K562 (cell line): ENCODE data around the gene KNTC1. TPM values are rescaled to one million over a fixed set of nuclear protein-coding genes. Genes with fewer than 3 reads are reported as not detected.

Source experiments
- ATAC-seq: fragments of 200-7000 bp; cut with Tn5 transposase; 3 replicates; pipeline ENCODE4 v1.9.1; 2020; ENCODE audit warnings: moderate library complexity
- BruUV-seq: library from RNA; stranded (reverse); fragments of 400-500 nt; replicated peaks from 2 replicates; lab custom pipeline; 2021; lab: Mats Ljungman, UMichigan
- CTCF ChIA-PET: fragments of 300-600 bp; formaldehyde crosslinking; extraction: SDS; loops from one replicate; lab custom pipeline; 2021; ENCODE audit warnings: low intra/inter-chr PET ratio; lab: Yijun Ruan, JAX
- POLR2A ChIA-PET: fragments of 300-600, 350-650 bp; sonication (Branson Sonifier 250); formaldehyde crosslinking; extraction: SDS; loops from one replicate; lab custom pipeline; 2021; ENCODE audit warnings: antibody characterized with exemption, inconsistent platforms; lab: Yijun Ruan, JAX
- DNase-seq, 4 experiments: peaks; one replicate each; pipeline versions ENCODE4 v3.0.0 to v3.0.0-alpha.2; 2011 to 2018; ENCODE audit warnings: low spot score in 3 of 4, mixed read lengths in 3 of 4; ENCODE audit errors: extremely low read depth in 1 of 4
- FAIRE-seq: peaks from 2 replicates; lab custom pipeline; 2011; peaks lifted over from hg19 to GRCh38; lab: Jason Lieb, UNC
- H2AFZ ChIP-seq: 2 replicates; pipeline ENCODE4 v1.6.0; 2011; ENCODE audit warnings: low read depth, low read length, control low read depth, inconsistent platforms
- H3K27ac ChIP-seq: fragments of 200-600 bp; 3 replicates; pipeline ENCODE4 v1.8.0; 2011; ENCODE audit warnings: low read depth, mild to moderate bottlenecking, control low read depth, inconsistent platforms, low read length, moderate library complexity, mixed read lengths; ENCODE audit errors: extremely low read depth
- H3K27me3 ChIP-seq, 2 experiments: fragments of 300-600 bp in 1 of 2; 2 replicates in 1 of 2; 3 replicates in 1 of 2; pipeline versions ENCODE4 v1.6.0 to v1.8.0; 2011; ENCODE audit warnings: inconsistent platforms in 2 of 2, low read length in 2 of 2, mild to moderate bottlenecking in 1 of 2, mixed read lengths in 1 of 2, moderate library complexity in 1 of 2; ENCODE audit not compliant: control insufficient read depth in 2 of 2, insufficient read depth in 2 of 2
- H3K36me3 ChIP-seq: fragments of 300-600 bp; 3 replicates; pipeline ENCODE4 v1.8.0; 2011; ENCODE audit warnings: mild to moderate bottlenecking, low read length, inconsistent platforms; ENCODE audit not compliant: control insufficient read depth, insufficient read depth
- H3K4me1 ChIP-seq, 2 experiments: fragments of 200-600 bp in 1 of 2; replicated peaks in 1 of 2; 2 replicates in 1 of 2; 3 replicates in 1 of 2; pipeline versions ENCODE4 v1.5.1 to v1.8.0; 2011; ENCODE audit warnings: inconsistent platforms in 2 of 2, low read length in 2 of 2, mild to moderate bottlenecking in 1 of 2, mixed read lengths in 1 of 2, moderate library complexity in 1 of 2; ENCODE audit not compliant: control insufficient read depth in 2 of 2, insufficient read depth in 2 of 2
- H3K4me2 ChIP-seq: 2 replicates; pipeline ENCODE4 v1.6.1; 2011; ENCODE audit warnings: low read length, control low read depth, inconsistent platforms, mixed read lengths; ENCODE audit not compliant: insufficient read depth
- H3K4me3 ChIP-seq: fragments of 200-600 bp; sonication (generic), shearing (Covaris generic); 2 replicates; pipeline ENCODE4 v1.5.1; 2016; ENCODE audit warnings: control low read depth, inconsistent platforms
- H3K79me2 ChIP-seq: fragments of 200-600 bp; 3 replicates; pipeline ENCODE4 v1.8.0; 2011; ENCODE audit warnings: low read length, inconsistent platforms; ENCODE audit not compliant: control insufficient read depth, insufficient read depth
- H3K9ac ChIP-seq, 2 experiments: 2 replicates each; pipeline versions ENCODE4 v1.6.0 to v1.6.1; 2011; ENCODE audit warnings: low read depth in 2 of 2, low read length in 2 of 2, control low read depth in 1 of 2, inconsistent platforms in 1 of 2, mild to moderate bottlenecking in 1 of 2, mixed read lengths in 1 of 2; ENCODE audit not compliant: insufficient read depth in 1 of 2
- H3K9me1 ChIP-seq: one replicate; pipeline ENCODE4 v1.6.0; 2011; ENCODE audit warnings: inconsistent platforms, mild to moderate bottlenecking, low read length, moderate library complexity; ENCODE audit not compliant: control insufficient read depth, insufficient read depth
- H3K9me3 ChIP-seq: replicated peaks from 2 replicates; pipeline ENCODE4 v1.5.1; 2011; ENCODE audit warnings: low read depth, low read length, inconsistent platforms; ENCODE audit not compliant: control insufficient read depth, insufficient read depth
- H4K20me1 ChIP-seq: replicated peaks from 2 replicates; pipeline ENCODE4 v1.6.1; 2011; ENCODE audit warnings: low read length, inconsistent platforms, mixed read lengths; ENCODE audit not compliant: control insufficient read depth, insufficient read depth
- COPS2 ChIP-seq: fragments of 450-650 bp; conservative IDR thresholded peaks from 2 replicates; pipeline ENCODE4 v1.6.1; 2016; ENCODE audit warnings: mild to moderate bottlenecking, moderate library complexity
- CREB5 ChIP-seq: fragments of 250-450 bp; sonication (Bioruptor Pico); IDR thresholded peaks from 2 replicates; pipeline ENCODE4 v1.5.0; 2020; ENCODE audit warnings: mild to moderate bottlenecking
- DDX20 ChIP-seq: fragments of 450-650 bp; IDR thresholded peaks from 2 replicates; pipeline ENCODE4 v1.6.1; 2016; ENCODE audit warnings: missing genetic modification characterization, low read depth, mild to moderate bottlenecking, missing compliant biosample characterization, moderate library complexity
- EGR1 ChIP-seq: fragments of 450-650 bp; conservative IDR thresholded peaks from 2 replicates; pipeline ENCODE4 v1.6.1; 2017; ENCODE audit warnings: mild to moderate bottlenecking
- FOXM1 ChIP-seq, 2 experiments: fragments of 450-650 bp in 1 of 2; sonication (generic) in 1 of 2; formaldehyde crosslinking in 1 of 2; IDR thresholded peaks; 2 replicates each; pipeline versions ENCODE4 v1.6.1 to v1.9.0; 2017 to 2022; ENCODE audit warnings: low read depth in 2 of 2, mild to moderate bottlenecking in 2 of 2, missing genetic modification reagents in 1 of 2, moderate library complexity in 1 of 2
- HMGXB4 ChIP-seq: sonication (generic); formaldehyde crosslinking; IDR thresholded peaks from 2 replicates; pipeline ENCODE4 v1.8.1; 2023; ENCODE audit warnings: mild to moderate bottlenecking, missing genetic modification reagents
- KLF1 ChIP-seq: fragments of 450-650 bp; IDR thresholded peaks from 2 replicates; pipeline ENCODE4 v1.6.1; 2016; ENCODE audit warnings: missing genetic modification characterization, missing compliant biosample characterization
- MAFG ChIP-seq: fragments of 450-650 bp; conservative IDR thresholded peaks from 2 replicates; pipeline ENCODE4 v1.6.1; 2016; ENCODE audit warnings: missing genetic modification characterization, missing compliant biosample characterization
- MBD2 ChIP-seq: sonication (generic); IDR thresholded peaks from 2 replicates; pipeline ENCODE4 v1.6.1; 2016; ENCODE audit warnings: low read depth, borderline replicate concordance
- PTTG1 ChIP-seq: fragments of 450-650 bp; IDR thresholded peaks from 2 replicates; pipeline ENCODE4 v1.6.1; 2016; ENCODE audit warnings: low read depth, mild to moderate bottlenecking, missing genetic modification characterization, missing compliant biosample characterization
- RBM17 ChIP-seq: fragments of 200-400 bp; formaldehyde crosslinking; IDR thresholded peaks from 2 replicates; pipeline ENCODE4 v1.6.1; 2017; ENCODE audit warnings: low read depth, mild to moderate bottlenecking, low read length, borderline replicate concordance
- TFAP4 ChIP-seq: sonication (generic); formaldehyde crosslinking; IDR thresholded peaks from 2 replicates; pipeline ENCODE4 v1.8.0; 2022; ENCODE audit warnings: missing genetic modification reagents, mild to moderate bottlenecking, moderate library complexity, borderline replicate concordance
- ZMIZ1 ChIP-seq, 2 experiments: fragments of 150-350 bp in 1 of 2; IDR thresholded peaks; 2 replicates each; pipeline ENCODE4 v1.6.1; 2012 to 2016; ENCODE audit warnings: low read depth in 2 of 2, low read length in 2 of 2, mild to moderate bottlenecking in 1 of 2, moderate library complexity in 1 of 2
- ZNF133 ChIP-seq: fragments of 250-450 bp; sonication (Bioruptor Pico); IDR thresholded peaks from 2 replicates; pipeline ENCODE4 v1.4.0; 2020; ENCODE audit warnings: mild to moderate bottlenecking
- ZNF695 ChIP-seq: fragments of 450-650 bp; formaldehyde crosslinking; IDR thresholded peaks from 2 replicates; pipeline ENCODE4 v1.4.0; 2020; ENCODE audit warnings: mild to moderate bottlenecking, moderate library complexity
- WGBS: fragments of 100-300 bp; shearing (Covaris generic); methylation state at CpG from one replicate; pipeline ENCODE4 v1.1.6; 2016; ENCODE audit warnings: low coverage, mixed read lengths; ENCODE audit not compliant: insufficient coverage; ENCODE audit errors: missing lambda C conversion rate; 5-methylcytosine and 5-hydroxymethylcytosine counted together
- in situ Hi-C: fragments of 300-500 bp; cut with MboI; formaldehyde crosslinking; loops from 4 replicates; pipeline ENCODE4 v1.15.0; 2018; ENCODE audit warnings: inconsistent platforms, mixed read lengths
- intact Hi-C: fragments of 100-400 bp; cut with micrococcal nuclease; formaldehyde crosslinking; loops from 2 replicates; pipeline ENCODE4 v1.14.2; 2022
- polyA plus RNA-seq, 8 experiments: library from polyadenylated mRNA; depleted of rRNA in 4 of 8; stranded (reverse) in 5 of 8; unstranded in 3 of 8; fragments of >200 nt; fragmentation: Nextera tagmentation in 2 of 8; fragmentation: Illumina TruSeq in 1 of 8; extraction: Ambion mirVana in 2 of 8; extraction: Trizol in 1 of 8; gene quantifications; 2 replicates each; pipeline versions ENCODE4 v1.2.1 to v1.2.3, GENCODE V29; 2011 to 2014; ENCODE audit warnings: inconsistent platforms in 1 of 8, missing spikeins in 1 of 8
- total RNA-seq, 7 experiments: library from RNA; depleted of rRNA in 6 of 7; stranded (reverse); fragments of >200 nt in 6 of 7; fragmentation: Illumina TruSeq in 2 of 7; extraction: Trizol in 2 of 7; gene quantifications; 2 replicates each; pipeline versions ENCODE4 v1.2.1 to v1.2.3, GENCODE V29; 2011 to 2021; ENCODE audit warnings: low replicate concordance in 1 of 7

The KNTC1 gene
- total and polyA plus RNA-seq, 9 of the 15 experiments (the other 6 are each of a cell fraction or from before 2014, with no cell fraction given), result 38.9 to 135 (median 99.6) TPM

GRCh38 chr12:122593910-122594309, 66.9 kb downstream of the KNTC1 start:
- BruUV-seq, result no TSS peak

More at GRCh38 chr12:122593910-122594309, 66.9 kb downstream of the KNTC1 start:
- WGBS, result 94% methylated on average over 1 of the region's 1 CpG
- DNase-seq, result no peak
- no peak overlapping the region for H3K27ac ChIP-seq
- H3K9me1 ChIP-seq, result no peaks in the 10 kb centered on the region
- ChIA-PET POLR2A (interaction anchor here (0.8 to 1.7 kb wide), 5 partner anchors 9 to 96 kb away, joined by 3 to 7 read pairs (median 3); no protein-coding TSS in a partner anchor), CTCF (no interaction called here)
- H3K79me2 ChIP-seq, result no peaks in the 10 kb centered on the region
- H3K9ac ChIP-seq, result no peak overlapping the region
- no peak for TF ChIP-seq MAFG (tag)
- no peak for TF ChIP-seq CREB5 (CRISPR knock-in tag)
- TF ChIP-seq EGR1, result no peak
- TF ChIP-seq TFAP4 (CRISPR knock-in tag), result no peak
- TF ChIP-seq KLF1, result no peak
- no peak for TF ChIP-seq MBD2
- no peak for TF ChIP-seq FOXM1 (IDR thresholded peaks at IDR 0.05; ENCODE audit: low read depth)
- no peak for TF ChIP-seq FOXM1 (CRISPR knock-in tag; IDR thresholded peaks at IDR 0.05; ENCODE audit: low read depth)
- no peak for TF ChIP-seq DDX20 (tag)
- no peak for TF ChIP-seq ZNF695 (CRISPR knock-in tag)
- no peak for TF ChIP-seq ZNF133 (CRISPR knock-in tag)
- TF ChIP-seq PTTG1 (tag), result no peak
- TF ChIP-seq HMGXB4, result no peak
- TF ChIP-seq COPS2, result no peak
- no peak for TF ChIP-seq ZMIZ1 (IDR thresholded peaks at IDR 0.05; ENCODE audit: low read depth in 2 of 2, low read length in 2 of 2)
- no peak for TF ChIP-seq RBM17
- no peaks in the 10 kb centered on the region for H3K27me3 ChIP-seq
- in situ Hi-C loops (no loop called here), intact Hi-C loops (no loop called here)
- no peak overlapping the region for H2AFZ ChIP-seq
- H3K4me1 ChIP-seq, result no peaks in the 10 kb centered on the region; a peak in 1 of 5 replicates
- no peak for FAIRE-seq
- H3K4me2 ChIP-seq, result no peak overlapping the region
- H3K36me3 ChIP-seq, result peaks cover 82% of the 10 kb centered on the region
- no peak for ATAC-seq
- H3K9me3 ChIP-seq, result peaks cover 2% of the 10 kb centered on the region; the same call in 1 of the 2 replicates
- H4K20me1 ChIP-seq, result no peaks in the 10 kb centered on the region
- H3K4me3 ChIP-seq, result no peak overlapping the region
